HepG2 (cell line): ENCODE results near the gene SPI1. TPM values are rescaled to one million over a fixed set of nuclear protein-coding genes. Genes with fewer than 3 reads are reported as not detected.

ENCODE experiments used
- ATAC-seq: fragments of 200-7000 bp; cut with Tn5 transposase; 3 replicates; pipeline ENCODE4 v1.9.1; 2020; ENCODE audit warnings: mild to moderate bottlenecking, moderate library complexity
- BruUV-seq: library from RNA; stranded (reverse); fragments of 400-500 nt; replicated peaks from 2 replicates; lab custom pipeline; 2021; lab: Mats Ljungman, UMichigan
- CTCF ChIA-PET: fragments of 300-600 bp; formaldehyde crosslinking; extraction: SDS; loops from one replicate; lab custom pipeline; 2021; ENCODE audit warnings: low total read pairs, inconsistent platforms, low intra/inter-chr PET ratio; lab: Yijun Ruan, JAX
- POLR2A ChIA-PET: fragments of 350-600 bp; sonication (Branson Sonifier 250); formaldehyde crosslinking; loops from one replicate; lab custom pipeline; 2020; ENCODE audit warnings: antibody characterized with exemption, inconsistent platforms; lab: Yijun Ruan, JAX
- DNase-seq: peaks from one replicate; pipeline ENCODE4 v3.0.0-alpha.2; 2015; ENCODE audit warnings: low spot score
- FAIRE-seq: peaks from 3 replicates; lab custom pipeline; 2011; peaks lifted over from hg19 to GRCh38; lab: Jason Lieb, UNC
- H2AFZ ChIP-seq: one replicate; pipeline ENCODE4 v1.6.1; 2011; ENCODE audit warnings: low read length, inconsistent platforms
- H3K27ac ChIP-seq: fragments of 300-600 bp; 3 replicates; pipeline ENCODE4 v1.8.0; 2011; ENCODE audit warnings: mixed run types, mild to moderate bottlenecking, mixed read lengths, low read length, inconsistent platforms; ENCODE audit not compliant: insufficient read depth; ENCODE audit errors: extremely low read length
- H3K27me3 ChIP-seq, 2 experiments: fragments of 200-600 bp in 1 of 2; 2 replicates in 1 of 2; 3 replicates in 1 of 2; pipeline versions ENCODE4 v1.6.0 to v1.8.0; 2011; ENCODE audit warnings: low read length in 2 of 2, mild to moderate bottlenecking in 2 of 2, moderate library complexity in 2 of 2, inconsistent platforms in 1 of 2; ENCODE audit not compliant: insufficient read depth in 2 of 2, control insufficient read depth in 1 of 2
- H3K36me3 ChIP-seq, 2 experiments: fragments of 200-600 bp in 1 of 2; replicated peaks in 1 of 2; 2 replicates in 1 of 2; 3 replicates in 1 of 2; pipeline versions ENCODE4 v1.5.1 to v1.8.0; 2011; ENCODE audit warnings: low read length in 2 of 2, inconsistent platforms in 1 of 2; ENCODE audit not compliant: insufficient read depth in 2 of 2, control insufficient read depth in 1 of 2
- H3K4me1 ChIP-seq: 2 replicates; pipeline ENCODE4 v1.5.1; 2012; ENCODE audit warnings: low read length, inconsistent platforms; ENCODE audit not compliant: insufficient read depth
- H3K4me2 ChIP-seq: 2 replicates; pipeline ENCODE4 v1.6.0; 2011; ENCODE audit warnings: low read depth, low read length, inconsistent platforms
- H3K4me3 ChIP-seq, 3 experiments: fragments of 200-600 bp in 1 of 3; sonication (generic), shearing (Covaris generic) in 1 of 3; replicated peaks in 1 of 3; 2 replicates each; pipeline ENCODE4 v1.5.1; 2011 to 2016; ENCODE audit warnings: low read length in 3 of 3, inconsistent platforms in 2 of 3, low read depth in 2 of 3, mild to moderate bottlenecking in 2 of 3, control low read depth in 1 of 3, mixed read lengths in 1 of 3; ENCODE audit not compliant: insufficient read depth in 1 of 3
- H3K79me2 ChIP-seq: one replicate; pipeline ENCODE4 v1.6.1; 2011; ENCODE audit warnings: low read length, inconsistent platforms; ENCODE audit not compliant: insufficient read depth
- H3K9ac ChIP-seq: 2 replicates; pipeline ENCODE4 v1.6.0; 2011; ENCODE audit warnings: mild to moderate bottlenecking, low read depth, low read length, inconsistent platforms; ENCODE audit not compliant: insufficient read depth
- H3K9me3 ChIP-seq: 2 replicates; pipeline ENCODE4 v1.5.1; 2012; ENCODE audit warnings: mild to moderate bottlenecking, low read length
- H4K20me1 ChIP-seq: 2 replicates; pipeline ENCODE4 v1.6.0; 2011; ENCODE audit warnings: inconsistent platforms, mild to moderate bottlenecking, low read length, moderate library complexity; ENCODE audit not compliant: insufficient read depth
- FOXA1 ChIP-seq, 2 experiments: fragments of 450-650 bp in 1 of 2; sonication (generic) in 1 of 2; formaldehyde crosslinking in 1 of 2; IDR thresholded peaks; 2 replicates each; pipeline versions ENCODE4 v1.4.0 to v1.6.1; 2016 to 2020; ENCODE audit warnings: missing genetic modification reagents in 1 of 2
- NCOA5 ChIP-seq: sonication (generic); formaldehyde crosslinking; IDR thresholded peaks from 2 replicates; pipeline ENCODE4 v1.4.0; 2020; ENCODE audit warnings: missing genetic modification reagents
- PRPF4 ChIP-seq: fragments of 200-400 bp; formaldehyde crosslinking; IDR thresholded peaks from 2 replicates; pipeline ENCODE4 v1.6.1; 2016; ENCODE audit warnings: low read length, low read depth; ENCODE audit not compliant: poor library complexity, severe bottlenecking
- SIX1 ChIP-seq: sonication (generic); formaldehyde crosslinking; IDR thresholded peaks from 2 replicates; pipeline ENCODE4 v1.4.0; 2020; ENCODE audit warnings: missing genetic modification reagents, borderline replicate concordance
- SP2 ChIP-seq: sonication (generic); formaldehyde crosslinking; IDR thresholded peaks from 2 replicates; pipeline ENCODE4 v1.5.1; 2020; ENCODE audit warnings: mild to moderate bottlenecking, missing genetic modification reagents
- ZNF121 ChIP-seq: sonication (generic); formaldehyde crosslinking; IDR thresholded peaks from 2 replicates; pipeline ENCODE4 v1.5.0; 2020; ENCODE audit warnings: mild to moderate bottlenecking, missing genetic modification reagents
- WGBS: methylation state at CpG from one replicate; pipeline ENCODE4 v1.1.6; 2017; ENCODE audit warnings: low lambda C conversion rate; 5-methylcytosine and 5-hydroxymethylcytosine counted together
- in situ Hi-C: cut with HindIII; loops from 2 replicates; pipeline ENCODE4 v1.10.0; 2017; ENCODE audit warnings: low pct_unique_long_range_greater_than_20kb; ENCODE audit not compliant: extremely low pct_ligation_motif_present
- intact Hi-C: fragments of 100-400 bp; cut with micrococcal nuclease; formaldehyde crosslinking; loops from one replicate; pipeline ENCODE4 v1.10.0; 2022; ENCODE audit not compliant: unreplicated experiment
- polyA plus RNA-seq, 8 experiments: library from polyadenylated mRNA; depleted of rRNA in 3 of 8; stranded (reverse) in 7 of 8; unstranded in 1 of 8; fragments of >200 nt; fragmentation: Illumina TruSeq in 4 of 8; extraction: Trizol in 4 of 8; gene quantifications; 2 replicates each; pipeline versions ENCODE4 v1.2.1 to v1.2.3, GENCODE V29; 2011 to 2016; ENCODE audit warnings: low read depth in 4 of 8, missing spikeins in 1 of 8, mixed read lengths in 1 of 8; ENCODE audit not compliant: insufficient read depth in 1 of 8
- total RNA-seq, 5 experiments: library from RNA; depleted of rRNA; stranded (reverse); fragments of >200 nt; fragmentation: Illumina TruSeq; extraction: Trizol; gene quantifications; 2 replicates each; pipeline ENCODE4 v1.2.3, GENCODE V29; 2016; ENCODE audit warnings: low read depth in 1 of 5
- TF ChIP-seq, protein P1 (sequence below): sonication (generic); formaldehyde crosslinking; IDR thresholded peaks from 2 replicates; pipeline ENCODE4 v1.8.1; 2023; ENCODE audit warnings: mild to moderate bottlenecking, missing genetic modification reagents, borderline replicate concordance
- TF ChIP-seq, protein P2 (sequence below): sonication (generic); formaldehyde crosslinking; IDR thresholded peaks from 2 replicates; pipeline ENCODE4 v1.4.0; 2020; ENCODE audit warnings: mild to moderate bottlenecking, missing genetic modification reagents
- TF ChIP-seq, protein P3 (sequence below): conservative IDR thresholded peaks from 2 replicates; pipeline ENCODE4 v1.6.1; 2018; ENCODE audit warnings: missing genetic modification reagents
- TF ChIP-seq, protein P4 (sequence below): sonication (generic); formaldehyde crosslinking; IDR thresholded peaks from 2 replicates; pipeline ENCODE4 v1.5.0; 2020; ENCODE audit warnings: mild to moderate bottlenecking, missing genetic modification reagents, borderline replicate concordance

Gene SPI1
- total and polyA plus RNA-seq, 2 of the 13 experiments (the other 11 are each of a cell fraction or from before 2014, with no cell fraction given) = not detected

DNA sequence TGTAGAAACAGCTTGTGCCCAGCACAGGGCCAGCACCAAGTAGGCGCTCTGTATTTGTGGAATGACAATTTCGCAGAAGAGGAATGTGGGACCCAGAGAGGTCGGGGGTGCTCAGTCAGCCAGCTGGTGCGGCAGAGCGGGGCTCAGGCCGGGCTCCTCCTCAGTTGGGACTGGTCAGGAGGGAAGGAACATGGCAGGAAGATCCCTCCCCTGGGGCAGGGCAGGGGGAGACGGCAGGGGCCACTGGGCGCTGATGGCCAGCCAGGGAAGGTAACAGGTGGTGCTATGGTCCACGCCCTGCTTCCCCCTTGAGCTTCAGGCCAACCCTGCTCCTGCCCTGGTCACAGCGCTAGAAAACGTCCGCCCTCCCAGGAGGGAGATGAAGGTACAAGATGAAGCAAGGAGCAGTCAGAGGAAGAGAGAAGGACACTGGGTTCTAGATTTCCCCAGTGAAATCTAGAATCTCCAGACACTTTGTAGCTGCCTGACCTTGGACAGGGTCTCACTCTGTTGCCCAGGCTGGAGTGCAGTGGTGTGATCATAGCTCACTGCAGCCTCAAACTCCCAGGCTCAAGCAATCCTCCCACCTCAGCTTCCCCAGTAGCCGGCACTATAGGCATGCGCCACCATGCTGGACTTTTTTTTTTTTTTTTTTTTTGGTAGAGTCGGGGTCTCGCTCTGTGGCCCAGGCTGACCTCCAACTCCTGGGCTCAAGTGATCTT is 13.5 kb upstream of the SPI1 start:
- WGBS = 71% methylated on average over 12 of the region's 16 CpGs

DNA sequence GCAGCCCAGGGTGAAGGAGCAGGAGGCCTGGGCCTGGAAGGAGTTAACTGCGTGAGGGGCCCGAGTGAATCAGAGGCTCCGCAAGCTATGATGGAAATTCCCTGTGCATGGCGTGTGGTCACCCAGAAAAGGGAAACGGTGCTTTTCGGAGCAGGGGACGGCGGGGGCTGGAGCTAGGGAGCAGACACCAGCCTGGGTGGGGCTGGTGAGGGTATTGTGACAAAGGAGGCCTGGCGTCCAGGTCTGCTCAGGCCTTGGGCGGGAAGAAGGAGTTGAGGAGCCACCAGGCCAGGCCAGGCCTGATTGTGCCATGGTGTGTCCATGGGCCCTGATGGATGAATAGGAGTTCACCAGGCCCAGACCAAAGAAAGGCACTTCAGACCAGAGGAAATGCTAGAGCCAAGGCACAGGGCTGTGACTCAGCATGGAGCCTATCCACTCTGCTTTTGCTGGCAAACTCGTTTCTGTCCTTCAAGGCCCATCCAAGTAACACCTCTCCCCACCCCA is 12.8 kb upstream of the SPI1 start:
- no TSS peak for BruUV-seq
- POLR2A ChIA-PET = no interaction called here
- no peak overlapping the region for H2AFZ ChIP-seq
- TF ChIP-seq NCOA5 (no peak), FOXA1 (IDR thresholded peaks at IDR 0.05) (no peak), FOXA1 (CRISPR knock-in tag; IDR thresholded peaks at IDR 0.05) (no peak), SIX1 (CRISPR knock-in tag) (no peak)
- TF ChIP-seq, protein P1, sequence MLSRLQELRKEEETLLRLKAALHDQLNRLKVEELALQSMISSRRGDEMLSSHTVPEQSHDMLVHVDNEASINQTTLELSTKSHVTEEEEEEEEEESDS (CRISPR knock-in tag) = no peak
- TF ChIP-seq, protein P2, sequence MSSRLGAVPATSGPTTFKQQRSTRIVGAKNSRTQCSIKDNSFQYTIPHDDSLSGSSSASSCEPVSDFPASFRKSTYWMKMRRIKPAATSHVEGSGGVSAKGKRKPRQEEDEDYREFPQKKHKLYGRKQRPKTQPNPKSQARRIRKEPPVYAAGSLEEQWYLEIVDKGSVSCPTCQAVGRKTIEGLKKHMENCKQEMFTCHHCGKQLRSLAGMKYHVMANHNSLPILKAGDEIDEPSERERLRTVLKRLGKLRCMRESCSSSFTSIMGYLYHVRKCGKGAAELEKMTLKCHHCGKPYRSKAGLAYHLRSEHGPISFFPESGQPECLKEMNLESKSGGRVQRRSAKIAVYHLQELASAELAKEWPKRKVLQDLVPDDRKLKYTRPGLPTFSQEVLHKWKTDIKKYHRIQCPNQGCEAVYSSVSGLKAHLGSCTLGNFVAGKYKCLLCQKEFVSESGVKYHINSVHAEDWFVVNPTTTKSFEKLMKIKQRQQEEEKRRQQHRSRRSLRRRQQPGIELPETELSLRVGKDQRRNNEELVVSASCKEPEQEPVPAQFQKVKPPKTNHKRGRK = no peak
- TF ChIP-seq, protein P3, sequence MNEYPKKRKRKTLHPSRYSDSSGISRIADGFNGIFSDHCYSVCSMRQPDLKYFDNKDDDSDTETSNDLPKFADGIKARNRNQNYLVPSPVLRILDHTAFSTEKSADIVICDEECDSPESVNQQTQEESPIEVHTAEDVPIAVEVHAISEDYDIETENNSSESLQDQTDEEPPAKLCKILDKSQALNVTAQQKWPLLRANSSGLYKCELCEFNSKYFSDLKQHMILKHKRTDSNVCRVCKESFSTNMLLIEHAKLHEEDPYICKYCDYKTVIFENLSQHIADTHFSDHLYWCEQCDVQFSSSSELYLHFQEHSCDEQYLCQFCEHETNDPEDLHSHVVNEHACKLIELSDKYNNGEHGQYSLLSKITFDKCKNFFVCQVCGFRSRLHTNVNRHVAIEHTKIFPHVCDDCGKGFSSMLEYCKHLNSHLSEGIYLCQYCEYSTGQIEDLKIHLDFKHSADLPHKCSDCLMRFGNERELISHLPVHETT (CRISPR knock-in tag) = no peak
- TF ChIP-seq, protein P4, sequence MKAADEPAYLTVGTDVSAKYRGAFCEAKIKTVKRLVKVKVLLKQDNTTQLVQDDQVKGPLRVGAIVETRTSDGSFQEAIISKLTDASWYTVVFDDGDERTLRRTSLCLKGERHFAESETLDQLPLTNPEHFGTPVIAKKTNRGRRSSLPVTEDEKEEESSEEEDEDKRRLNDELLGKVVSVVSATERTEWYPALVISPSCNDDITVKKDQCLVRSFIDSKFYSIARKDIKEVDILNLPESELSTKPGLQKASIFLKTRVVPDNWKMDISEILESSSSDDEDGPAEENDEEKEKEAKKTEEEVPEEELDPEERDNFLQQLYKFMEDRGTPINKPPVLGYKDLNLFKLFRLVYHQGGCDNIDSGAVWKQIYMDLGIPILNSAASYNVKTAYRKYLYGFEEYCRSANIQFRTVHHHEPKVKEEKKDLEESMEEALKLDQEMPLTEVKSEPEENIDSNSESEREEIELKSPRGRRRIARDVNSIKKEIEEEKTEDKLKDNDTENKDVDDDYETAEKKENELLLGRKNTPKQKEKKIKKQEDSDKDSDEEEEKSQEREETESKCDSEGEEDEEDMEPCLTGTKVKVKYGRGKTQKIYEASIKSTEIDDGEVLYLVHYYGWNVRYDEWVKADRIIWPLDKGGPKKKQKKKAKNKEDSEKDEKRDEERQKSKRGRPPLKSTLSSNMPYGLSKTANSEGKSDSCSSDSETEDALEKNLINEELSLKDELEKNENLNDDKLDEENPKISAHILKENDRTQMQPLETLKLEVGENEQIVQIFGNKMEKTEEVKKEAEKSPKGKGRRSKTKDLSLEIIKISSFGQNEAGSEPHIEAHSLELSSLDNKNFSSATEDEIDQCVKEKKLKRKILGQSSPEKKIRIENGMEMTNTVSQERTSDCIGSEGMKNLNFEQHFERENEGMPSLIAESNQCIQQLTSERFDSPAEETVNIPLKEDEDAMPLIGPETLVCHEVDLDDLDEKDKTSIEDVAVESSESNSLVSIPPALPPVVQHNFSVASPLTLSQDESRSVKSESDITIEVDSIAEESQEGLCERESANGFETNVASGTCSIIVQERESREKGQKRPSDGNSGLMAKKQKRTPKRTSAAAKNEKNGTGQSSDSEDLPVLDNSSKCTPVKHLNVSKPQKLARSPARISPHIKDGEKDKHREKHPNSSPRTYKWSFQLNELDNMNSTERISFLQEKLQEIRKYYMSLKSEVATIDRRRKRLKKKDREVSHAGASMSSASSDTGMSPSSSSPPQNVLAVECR (CRISPR knock-in tag) = no peak

More for the DNA sequence above, 13.5 kb upstream of the SPI1 start:
- POLR2A ChIA-PET = no interaction called here
- H2AFZ ChIP-seq = no peak overlapping the region
- H4K20me1 ChIP-seq = no peaks in the 10 kb centered on the region
- peaks cover 58% of the 10 kb centered on the region for H3K4me1 ChIP-seq
- no peak overlapping the region for H3K27ac ChIP-seq
- no peak overlapping the region for H3K4me3 ChIP-seq
- H3K27me3 ChIP-seq = peaks cover 0 to 5% of the 10 kb centered on the region in 2 experiments; a peak in 2 of 5 replicates
- no TSS peak for BruUV-seq
- peak overlapping the region; percentile 65; the same call in 1 of the 2 replicates for H3K4me2 ChIP-seq
- H3K9me3 ChIP-seq = no peaks in the 10 kb centered on the region
- no peak for FAIRE-seq
- CTCF ChIA-PET = no interaction called here
- H3K36me3 ChIP-seq = no peaks in the 10 kb centered on the region
- no peaks in the 10 kb centered on the region for H3K79me2 ChIP-seq
- no peak for DNase-seq
- intact Hi-C loops = no loop called here
- ATAC-seq = no peak
- in situ Hi-C loops = no loop called here
- no peak overlapping the region for H3K9ac ChIP-seq
- no peak for TF ChIP-seq PRPF4
- peak; percentile 85 for TF ChIP-seq ZNF121 (CRISPR knock-in tag)
- no peak for TF ChIP-seq SP2 (CRISPR knock-in tag)

More for the DNA sequence above, 12.8 kb upstream of the SPI1 start:
- Histone ChIP-seq H3K4me3 (no peak overlapping the region), H3K27me3 (peaks cover 0 to 5% of the 10 kb centered on the region in 2 experiments; a peak in 2 of 5 replicates), H3K79me2 (no peaks in the 10 kb centered on the region), H3K36me3 (no peaks in the 10 kb centered on the region), H3K9ac (no peak overlapping the region), H3K4me2 (0 out of 2 replicates have a peak overlapping the region, but pooled peaks have one; percentile 14), H4K20me1 (no peaks in the 10 kb centered on the region), H3K9me3 (no peaks in the 10 kb centered on the region), H3K4me1 (peaks cover 58% of the 10 kb centered on the region), H3K27ac (no peak overlapping the region)
- intact Hi-C loops (no loop called here), in situ Hi-C loops (no loop called here)
- ATAC-seq = no peak
- CTCF ChIA-PET = no interaction called here
- DNase-seq = no peak
- no peak for FAIRE-seq
- 48% methylated on average over 11 of the region's 11 CpGs for WGBS
